Measurements from ENCODE around the gene SNORC.

- no peak for TF ChIP-seq CTCF (IDR thresholded peaks at IDR 0.05; ENCODE audit: poor library complexity)
- TF ChIP-seq EZH2 (IDR thresholded peaks at IDR 0.05; ENCODE audit: borderline replicate concordance): no peak
These were observed 43.8 kb downstream of the SNORC start for GRCh38 chr2:232913903-232914302.
